LNCaP clone FGC (cell line): ENCODE results near the gene UBAC2.

Experiments
- DNase-seq: peaks from one replicate; pipeline ENCODE4 v3.0.0-alpha.2; 2011; ENCODE audit warnings: low read depth
- H3K4me3 ChIP-seq: 2 replicates; pipeline ENCODE4 v1.5.1; 2011; ENCODE audit warnings: mild to moderate bottlenecking, low read depth, low read length, control low read depth
- TF ChIP-seq, protein P1 (sequence below): IDR thresholded peaks from 2 replicates; pipeline ENCODE4 v1.5.1; 2012; ENCODE audit warnings: mild to moderate bottlenecking; ENCODE audit not compliant: control insufficient read depth, insufficient read depth; ENCODE audit errors: extremely low read depth

The UBAC2 gene

DNA sequence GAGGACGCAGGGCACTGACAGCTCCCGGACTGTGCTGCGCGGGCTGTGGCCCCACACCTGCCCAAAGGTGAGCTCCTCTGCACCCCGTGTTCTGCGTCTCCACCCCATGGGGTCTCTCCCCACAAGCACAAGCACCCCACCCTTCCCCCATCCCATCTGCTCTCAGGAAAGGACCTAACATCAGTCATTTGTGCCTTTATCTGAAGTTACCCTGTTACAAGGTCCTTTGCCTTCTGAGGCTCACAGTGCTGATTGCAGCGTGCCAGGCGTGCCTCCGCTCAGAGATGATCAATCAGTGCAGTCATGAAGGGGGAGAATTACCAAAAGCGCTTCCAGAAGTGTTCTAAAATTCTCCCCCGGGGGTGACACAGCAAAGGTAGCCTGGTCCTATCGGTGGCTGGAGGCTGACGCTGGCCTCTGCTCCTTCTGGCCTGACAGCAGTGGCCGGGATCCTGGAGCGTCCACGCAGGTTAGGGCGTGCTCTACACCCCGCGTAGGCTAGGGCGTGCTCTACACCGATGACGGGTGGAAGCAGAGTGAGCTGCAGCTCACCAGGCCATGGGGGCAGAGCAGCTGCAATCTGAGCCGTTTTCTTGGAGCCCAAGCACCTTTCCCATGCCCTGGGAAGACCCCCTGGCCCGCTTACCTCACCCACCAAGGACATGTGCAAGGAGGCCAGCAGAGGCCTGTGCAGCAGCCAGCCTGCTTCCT, 215.9 kb downstream of the UBAC2 start:
- no peak for DNase-seq
- TF ChIP-seq, protein P1, sequence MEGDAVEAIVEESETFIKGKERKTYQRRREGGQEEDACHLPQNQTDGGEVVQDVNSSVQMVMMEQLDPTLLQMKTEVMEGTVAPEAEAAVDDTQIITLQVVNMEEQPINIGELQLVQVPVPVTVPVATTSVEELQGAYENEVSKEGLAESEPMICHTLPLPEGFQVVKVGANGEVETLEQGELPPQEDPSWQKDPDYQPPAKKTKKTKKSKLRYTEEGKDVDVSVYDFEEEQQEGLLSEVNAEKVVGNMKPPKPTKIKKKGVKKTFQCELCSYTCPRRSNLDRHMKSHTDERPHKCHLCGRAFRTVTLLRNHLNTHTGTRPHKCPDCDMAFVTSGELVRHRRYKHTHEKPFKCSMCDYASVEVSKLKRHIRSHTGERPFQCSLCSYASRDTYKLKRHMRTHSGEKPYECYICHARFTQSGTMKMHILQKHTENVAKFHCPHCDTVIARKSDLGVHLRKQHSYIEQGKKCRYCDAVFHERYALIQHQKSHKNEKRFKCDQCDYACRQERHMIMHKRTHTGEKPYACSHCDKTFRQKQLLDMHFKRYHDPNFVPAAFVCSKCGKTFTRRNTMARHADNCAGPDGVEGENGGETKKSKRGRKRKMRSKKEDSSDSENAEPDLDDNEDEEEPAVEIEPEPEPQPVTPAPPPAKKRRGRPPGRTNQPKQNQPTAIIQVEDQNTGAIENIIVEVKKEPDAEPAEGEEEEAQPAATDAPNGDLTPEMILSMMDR, result no peak
- no peak overlapping the region for H3K4me3 ChIP-seq

DNA sequence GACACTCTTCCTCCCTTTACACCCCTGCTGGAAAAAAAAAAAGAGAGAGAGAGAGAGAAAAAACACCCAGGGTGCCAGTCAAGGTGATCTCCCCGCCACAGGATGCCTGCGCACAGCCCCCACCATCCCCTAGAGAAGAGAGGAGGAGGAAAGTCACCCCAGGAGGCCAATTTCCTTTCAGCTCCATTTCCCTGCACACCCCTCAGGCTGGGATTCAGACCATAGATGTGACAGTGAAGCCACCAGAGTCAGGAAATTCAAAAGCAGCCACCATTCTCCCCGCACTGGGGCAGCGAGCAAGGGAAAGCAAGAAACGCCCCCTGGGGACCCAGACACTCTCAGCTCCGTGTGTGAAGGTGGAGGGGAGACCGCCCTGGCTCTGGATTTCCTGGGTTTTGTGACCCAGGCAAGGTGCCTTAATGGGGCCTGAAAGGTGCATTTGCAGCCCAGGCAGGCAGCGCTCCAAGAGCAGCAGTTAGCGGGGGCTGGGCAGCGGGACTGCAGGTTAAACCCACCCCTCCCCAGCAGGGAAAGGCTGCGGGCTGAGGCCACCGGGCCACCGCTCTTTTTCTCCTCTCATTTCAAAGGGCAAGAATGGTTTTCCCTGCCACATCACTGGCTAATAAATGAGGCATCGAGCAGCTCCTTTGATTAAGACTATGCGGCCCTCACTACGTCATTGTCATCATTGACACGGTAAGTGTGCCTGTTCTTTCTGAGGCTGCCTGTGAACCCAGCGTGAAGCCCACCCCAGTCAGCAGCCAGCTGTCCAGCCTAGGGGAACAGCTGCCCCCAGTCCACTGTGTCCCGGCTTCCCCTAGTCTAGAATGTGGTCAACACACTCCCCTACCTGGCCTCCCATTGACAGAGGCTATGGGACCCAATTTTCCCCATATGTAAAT, 216.8 kb downstream of the UBAC2 start:
- TF ChIP-seq, protein P1, result no peak
- H3K4me3 ChIP-seq, result no peak overlapping the region
- no peak for DNase-seq

DNA sequence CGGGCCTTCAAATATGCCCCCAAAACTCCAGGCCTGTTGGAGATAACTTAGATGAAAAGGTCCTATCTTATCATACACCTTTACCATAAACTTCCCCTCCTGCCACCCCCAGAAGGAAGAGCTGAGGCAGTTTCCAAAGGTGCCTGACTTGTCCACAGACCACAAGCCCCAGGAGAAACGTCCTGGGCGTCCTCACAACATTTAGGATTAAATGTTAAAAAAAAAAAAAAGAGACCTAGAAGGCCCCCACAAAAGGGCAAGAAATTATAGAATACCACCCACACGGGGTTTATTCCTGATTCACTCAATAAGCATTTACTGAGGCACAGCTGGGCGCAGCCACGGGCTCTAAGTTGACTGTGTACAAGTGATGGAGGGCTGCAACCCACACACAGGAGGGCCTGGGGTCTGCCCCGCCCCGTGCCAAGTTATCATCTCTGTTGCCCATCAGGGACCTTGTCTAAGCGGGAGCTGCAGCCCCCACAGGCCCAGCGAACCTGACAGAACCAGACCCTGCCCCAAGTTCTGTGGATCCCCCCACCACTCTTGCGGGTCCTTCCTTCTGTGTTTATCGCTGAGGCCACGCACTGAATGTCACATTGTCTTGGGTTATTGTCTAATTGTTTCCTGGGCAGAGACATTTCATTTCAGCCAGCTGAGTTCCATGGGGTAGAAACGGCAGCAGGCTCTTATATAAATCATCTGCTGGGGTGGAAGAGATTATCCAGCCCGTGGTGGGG, 217.6 kb downstream of the UBAC2 start:
- DNase-seq, result no peak
- TF ChIP-seq, protein P1, result no peak
- no peak overlapping the region for H3K4me3 ChIP-seq

DNA sequence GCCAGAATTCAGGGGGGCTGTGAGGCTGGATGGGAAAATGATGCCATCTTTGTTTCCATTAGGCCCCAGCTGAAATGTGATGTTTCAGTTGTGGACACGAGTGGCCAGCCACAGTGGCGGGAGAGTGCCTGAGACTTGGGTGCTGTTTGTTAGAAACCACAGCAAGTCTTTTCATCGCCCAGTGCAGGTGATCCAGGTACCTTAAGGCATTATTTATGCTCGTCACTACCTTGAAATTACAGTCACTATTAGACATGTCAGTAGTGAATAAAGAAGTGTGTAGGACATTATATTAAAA, 218.1 kb downstream of the UBAC2 start:
- TF ChIP-seq, protein P1, result no peak
- H3K4me3 ChIP-seq, result no peak overlapping the region

DNA sequence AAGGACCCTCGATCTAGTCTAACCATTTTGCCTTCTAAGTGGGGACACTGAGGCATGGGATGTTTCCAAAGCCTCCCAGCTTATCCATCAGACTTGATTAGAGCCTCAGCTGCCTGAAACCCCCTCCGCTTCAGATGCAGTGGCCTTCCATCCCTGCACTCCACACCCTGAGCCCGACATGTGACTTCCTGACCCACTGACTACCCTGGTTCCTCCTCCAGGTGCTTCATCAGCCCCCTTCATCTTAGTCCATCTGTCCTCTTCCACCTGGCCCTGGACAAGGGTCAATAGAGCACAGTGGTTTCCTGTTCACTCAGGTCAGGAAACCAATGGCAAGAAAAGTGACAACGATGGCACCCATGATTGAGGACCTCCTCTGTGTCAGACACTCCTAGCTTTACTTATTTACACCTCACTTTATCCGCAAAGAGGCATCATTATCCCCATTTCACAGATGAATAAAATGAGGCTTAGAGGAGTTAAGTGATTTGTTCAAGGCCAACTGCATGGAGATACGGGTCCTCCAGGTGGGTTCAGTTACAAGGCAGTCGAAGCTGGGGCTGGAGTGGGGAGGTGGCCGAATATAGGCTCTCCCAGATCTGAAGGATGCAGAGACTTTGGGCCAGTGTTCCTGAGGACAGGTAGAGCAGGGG, 219.1 kb downstream of the UBAC2 start:
- no peak for DNase-seq

More for the DNA sequence above, 218.1 kb downstream of the UBAC2 start:
- no peak for DNase-seq

DNA sequence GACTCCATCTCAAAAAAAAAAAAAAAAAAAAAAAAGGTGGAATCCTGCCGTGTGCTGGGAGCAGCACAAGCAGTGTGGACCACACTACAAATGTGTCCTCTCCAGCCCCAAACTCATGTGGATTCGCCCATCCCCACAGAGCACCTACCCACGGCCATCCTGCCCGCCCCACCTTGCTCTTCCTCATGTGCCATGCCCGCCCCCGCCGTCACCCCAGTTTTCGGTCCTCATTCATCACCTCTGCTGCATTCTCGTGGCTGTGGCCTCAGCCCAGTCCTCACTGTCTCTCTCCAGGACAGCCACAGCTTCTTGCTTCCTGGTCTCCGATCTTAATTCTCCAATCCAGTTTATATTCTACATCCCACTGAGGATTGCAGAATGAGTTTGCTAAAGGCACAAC, 220.6 kb downstream of the UBAC2 start:
- TF ChIP-seq, protein P1, result no peak
- DNase-seq, result no peak

More for the DNA sequence above, 219.1 kb downstream of the UBAC2 start:
- TF ChIP-seq, protein P1, result no peak
- H3K4me3 ChIP-seq, result no peak overlapping the region

More for the DNA sequence above, 220.6 kb downstream of the UBAC2 start:
- no peak overlapping the region for H3K4me3 ChIP-seq
